HepG2 (cell line): Measurements from ENCODE around the gene SLC28A1. TPM values are rescaled to one million over a fixed set of nuclear protein-coding genes. Genes with fewer than 3 reads are reported as not detected.

Source experiments
- CREB3 ChIP-seq: sonication (generic); formaldehyde crosslinking; IDR thresholded peaks from 2 replicates; pipeline ENCODE4 v1.5.0; 2020; ENCODE audit warnings: missing genetic modification reagents
- CSRNP1 ChIP-seq: sonication (generic); formaldehyde crosslinking; IDR thresholded peaks from 2 replicates; pipeline ENCODE4 v1.8.1; 2023; ENCODE audit warnings: mild to moderate bottlenecking, missing genetic modification reagents
- EHMT2 ChIP-seq: fragments of 200-600 bp; sonication (generic); IDR thresholded peaks from 2 replicates; pipeline ENCODE4 v1.7.0; 2017; ENCODE audit warnings: antibody characterized with exemption, low read depth, low read length, borderline replicate concordance
- KLF11 ChIP-seq: IDR thresholded peaks from 2 replicates; pipeline ENCODE4 v1.6.1; 2016; ENCODE audit warnings: missing compliant biosample characterization
- PRMT3 ChIP-seq: sonication (generic); formaldehyde crosslinking; IDR thresholded peaks from 2 replicates; pipeline ENCODE4 v1.8.1; 2022; ENCODE audit warnings: low read depth, mild to moderate bottlenecking, moderate library complexity, missing genetic modification reagents, borderline replicate concordance
- RBAK ChIP-seq: sonication (generic); formaldehyde crosslinking; IDR thresholded peaks from 2 replicates; pipeline ENCODE4 v1.5.1; 2020; ENCODE audit warnings: mild to moderate bottlenecking, missing genetic modification reagents
- SNAI1 ChIP-seq: sonication (generic); formaldehyde crosslinking; IDR thresholded peaks from 2 replicates; pipeline ENCODE4 v1.5.0; 2020; ENCODE audit warnings: mild to moderate bottlenecking, missing genetic modification reagents, borderline replicate concordance
- ZMYM3 ChIP-seq: sonication (generic); formaldehyde crosslinking; IDR thresholded peaks from 2 replicates; pipeline ENCODE4 v1.5.1; 2020; ENCODE audit warnings: mild to moderate bottlenecking, missing genetic modification reagents
- ZNF317 ChIP-seq: sonication (generic); formaldehyde crosslinking; IDR thresholded peaks from 2 replicates; pipeline ENCODE4 v1.5.0; 2020; ENCODE audit warnings: mild to moderate bottlenecking, missing genetic modification reagents
- ZNF318 ChIP-seq: sonication (generic); formaldehyde crosslinking; IDR thresholded peaks from 2 replicates; pipeline ENCODE4 v1.4.0; 2020; ENCODE audit warnings: mild to moderate bottlenecking, missing genetic modification reagents
- ZNF326 ChIP-seq: sonication (generic); formaldehyde crosslinking; IDR thresholded peaks from 2 replicates; pipeline ENCODE4 v1.4.0; 2020; ENCODE audit warnings: missing genetic modification reagents, borderline replicate concordance
- ZNF83 ChIP-seq: sonication (generic); formaldehyde crosslinking; IDR thresholded peaks from 2 replicates; pipeline ENCODE4 v1.4.0; 2020; ENCODE audit warnings: missing genetic modification reagents, mild to moderate bottlenecking, borderline replicate concordance
- polyA plus RNA-seq, 8 experiments: library from polyadenylated mRNA; depleted of rRNA in 3 of 8; stranded (reverse) in 7 of 8; unstranded in 1 of 8; fragments of >200 nt; fragmentation: Illumina TruSeq in 4 of 8; extraction: Trizol in 4 of 8; gene quantifications; 2 replicates each; pipeline versions ENCODE4 v1.2.1 to v1.2.3, GENCODE V29; 2011 to 2016; ENCODE audit warnings: low read depth in 4 of 8, missing spikeins in 1 of 8, mixed read lengths in 1 of 8; ENCODE audit not compliant: insufficient read depth in 1 of 8
- total RNA-seq, 5 experiments: library from RNA; depleted of rRNA; stranded (reverse); fragments of >200 nt; fragmentation: Illumina TruSeq; extraction: Trizol; gene quantifications; 2 replicates each; pipeline ENCODE4 v1.2.3, GENCODE V29; 2016; ENCODE audit warnings: low read depth in 1 of 5
- TF ChIP-seq, protein P1 (sequence below): IDR thresholded peaks from 2 replicates; pipeline ENCODE4 v1.6.1; 2012; ENCODE audit warnings: low read length, improper control_type of control experiment

Gene SLC28A1
- total and polyA plus RNA-seq, 2 of the 13 experiments (the other 11 are each of a cell fraction or from before 2014, with no cell fraction given) = 0.31 to 5.8 TPM

DNA sequence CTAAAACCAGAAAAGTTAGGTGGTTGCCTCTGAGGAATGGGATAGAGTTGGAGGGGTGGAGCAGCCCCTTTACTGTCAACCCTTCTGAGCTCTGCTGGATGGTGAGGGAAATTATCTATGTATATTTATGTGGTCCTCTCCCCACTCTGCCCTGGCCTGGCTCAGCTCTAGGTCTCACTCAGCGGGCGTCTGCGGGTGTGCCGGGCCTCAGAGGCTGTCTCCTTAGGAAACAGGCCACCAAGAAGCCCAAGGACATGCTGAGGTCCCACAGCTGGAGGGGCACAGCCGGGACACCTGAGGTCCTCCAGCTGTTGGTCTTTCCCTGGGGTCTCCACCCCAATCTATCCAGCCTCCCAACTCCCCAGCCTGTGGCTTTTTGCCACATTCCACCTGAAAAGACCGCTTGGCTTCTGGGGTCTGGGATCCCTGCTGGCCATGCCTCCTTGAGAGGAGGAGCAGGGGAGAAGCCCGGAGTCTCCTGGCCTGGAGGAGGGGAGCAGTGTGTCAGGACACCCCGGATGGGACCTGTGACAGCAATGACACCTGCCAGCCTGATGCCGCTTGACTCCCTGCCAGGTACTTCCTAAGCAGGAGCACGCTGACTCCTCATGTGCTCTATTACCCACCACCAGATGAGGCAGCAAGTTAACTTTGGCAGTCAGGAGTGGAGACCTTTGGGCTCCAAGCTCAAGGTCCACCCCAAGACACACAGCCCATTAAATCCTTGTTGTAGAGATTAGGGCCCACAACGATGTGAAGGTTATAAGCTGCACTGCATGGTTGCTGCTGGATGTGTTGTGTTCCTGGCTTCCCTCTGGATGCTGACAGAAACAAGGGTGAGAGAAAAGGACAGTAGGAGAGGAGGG lies at the start of gene SLC28A1 (continued):
- TF ChIP-seq SNAI1 (CRISPR knock-in tag) = no peak
- no peak for TF ChIP-seq PRMT3 (CRISPR knock-in tag)
- TF ChIP-seq ZNF83 (CRISPR knock-in tag) = no peak
- no peak for TF ChIP-seq KLF11 (CRISPR knock-in tag)
- TF ChIP-seq ZNF317 (CRISPR knock-in tag) = 0 out of 2 replicates have a peak, but pooled peaks have one; percentile 26
- peak; percentile 54; the same call in 1 of the 2 replicates for TF ChIP-seq CSRNP1
- TF ChIP-seq CREB3 (CRISPR knock-in tag) = no peak
- no peak for TF ChIP-seq EHMT2
- no peak for TF ChIP-seq ZNF326 (CRISPR knock-in tag)
- TF ChIP-seq, protein P1, sequence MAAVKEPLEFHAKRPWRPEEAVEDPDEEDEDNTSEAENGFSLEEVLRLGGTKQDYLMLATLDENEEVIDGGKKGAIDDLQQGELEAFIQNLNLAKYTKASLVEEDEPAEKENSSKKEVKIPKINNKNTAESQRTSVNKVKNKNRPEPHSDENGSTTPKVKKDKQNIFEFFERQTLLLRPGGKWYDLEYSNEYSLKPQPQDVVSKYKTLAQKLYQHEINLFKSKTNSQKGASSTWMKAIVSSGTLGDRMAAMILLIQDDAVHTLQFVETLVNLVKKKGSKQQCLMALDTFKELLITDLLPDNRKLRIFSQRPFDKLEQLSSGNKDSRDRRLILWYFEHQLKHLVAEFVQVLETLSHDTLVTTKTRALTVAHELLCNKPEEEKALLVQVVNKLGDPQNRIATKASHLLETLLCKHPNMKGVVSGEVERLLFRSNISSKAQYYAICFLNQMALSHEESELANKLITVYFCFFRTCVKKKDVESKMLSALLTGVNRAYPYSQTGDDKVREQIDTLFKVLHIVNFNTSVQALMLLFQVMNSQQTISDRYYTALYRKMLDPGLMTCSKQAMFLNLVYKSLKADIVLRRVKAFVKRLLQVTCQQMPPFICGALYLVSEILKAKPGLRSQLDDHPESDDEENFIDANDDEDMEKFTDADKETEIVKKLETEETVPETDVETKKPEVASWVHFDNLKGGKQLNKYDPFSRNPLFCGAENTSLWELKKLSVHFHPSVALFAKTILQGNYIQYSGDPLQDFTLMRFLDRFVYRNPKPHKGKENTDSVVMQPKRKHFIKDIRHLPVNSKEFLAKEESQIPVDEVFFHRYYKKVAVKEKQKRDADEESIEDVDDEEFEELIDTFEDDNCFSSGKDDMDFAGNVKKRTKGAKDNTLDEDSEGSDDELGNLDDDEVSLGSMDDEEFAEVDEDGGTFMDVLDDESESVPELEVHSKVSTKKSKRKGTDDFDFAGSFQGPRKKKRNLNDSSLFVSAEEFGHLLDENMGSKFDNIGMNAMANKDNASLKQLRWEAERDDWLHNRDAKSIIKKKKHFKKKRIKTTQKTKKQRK = no peak
- peak; percentile 56; the same call in 1 of the 2 replicates for TF ChIP-seq ZMYM3
- no peak for TF ChIP-seq RBAK (CRISPR knock-in tag)
- no peak for TF ChIP-seq ZNF318
